IPS DF 4.7 (cell line): ENCODE measurements around the gene TNS3.
"Not testable (repeated sequence)": the region's sequence is repeated elsewhere in the genome, so short reads cannot be mapped to it uniquely, and the experiment has no call there.

Experiments used
- DNase-seq: peaks from one replicate; pipeline ENCODE4 v3.0.0-alpha.2; 2013; ENCODE audit warnings: low spot score; ENCODE audit errors: extremely low read depth

TNS3 gene

GRCh38 chr7:47543056-47543455 lies 38.9 kb downstream of the TNS3 start:
- DNase-seq = no peak

- DNase-seq = no peak
These were observed 39.9 kb downstream of the TNS3 start for GRCh38 chr7:47542051-47542450.

DNA sequence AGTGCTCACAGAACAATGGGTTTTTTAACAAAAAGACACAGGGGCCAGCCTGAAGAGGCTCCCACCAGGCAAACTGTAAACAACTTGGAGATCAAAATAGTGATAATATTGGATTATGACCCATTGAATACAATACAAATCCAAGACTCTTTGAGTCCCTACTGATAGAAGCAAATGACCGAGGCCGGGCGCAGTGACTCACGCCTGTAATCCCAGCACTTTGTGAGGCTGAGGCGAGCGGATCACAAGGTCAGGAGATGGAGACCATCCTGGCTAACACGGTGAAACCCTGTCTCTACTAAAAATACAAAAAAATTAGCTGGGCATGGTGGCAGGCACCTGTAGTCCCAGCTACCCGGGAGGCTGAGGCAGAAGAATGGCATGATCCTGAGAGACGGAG lies 40.4 kb downstream of the TNS3 start:
- not testable (repeated sequence) for DNase-seq

- no peak for DNase-seq
These were observed 41.2 kb downstream of the TNS3 start for GRCh38 chr7:47540387-47541350.

GRCh38 chr7:47540053-47540386 lies 41.9 kb downstream of the TNS3 start:
- no peak for DNase-seq

DNA sequence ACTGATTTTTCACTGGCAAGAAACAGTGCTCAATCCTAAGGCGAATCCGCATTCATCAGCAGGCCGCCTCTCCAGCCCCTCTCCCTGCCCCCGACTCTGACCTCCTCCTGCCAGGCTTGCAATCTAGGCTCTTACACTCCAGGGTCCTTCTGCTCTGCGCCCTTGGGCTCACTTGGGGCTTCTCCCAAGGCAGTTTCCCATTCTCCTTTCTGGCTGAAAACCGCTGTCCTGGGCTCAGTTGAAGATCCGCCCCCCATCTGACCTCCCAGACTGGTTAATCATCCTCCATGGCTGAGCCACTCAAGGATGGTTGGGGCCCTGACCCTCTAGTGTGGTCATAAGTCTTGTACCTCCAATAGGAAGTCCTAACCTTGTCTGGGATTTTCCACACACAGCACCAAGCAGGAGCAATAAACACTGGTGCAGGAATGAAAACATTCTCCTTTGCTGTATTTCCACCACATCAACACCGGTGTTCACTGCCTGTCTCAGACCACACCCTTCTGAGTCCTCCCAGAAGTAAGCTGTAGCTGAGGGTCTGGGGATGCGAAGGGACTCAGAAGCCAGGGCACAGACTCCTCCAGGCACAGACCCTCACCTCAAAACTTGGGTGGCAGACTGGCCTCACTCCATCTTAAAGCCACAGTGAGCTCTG lies 42.4 kb downstream of the TNS3 start:
- DNase-seq = no peak

- DNase-seq = no peak
These were observed 43.0 kb downstream of the TNS3 start for GRCh38 chr7:47538846-47539311.

DNA sequence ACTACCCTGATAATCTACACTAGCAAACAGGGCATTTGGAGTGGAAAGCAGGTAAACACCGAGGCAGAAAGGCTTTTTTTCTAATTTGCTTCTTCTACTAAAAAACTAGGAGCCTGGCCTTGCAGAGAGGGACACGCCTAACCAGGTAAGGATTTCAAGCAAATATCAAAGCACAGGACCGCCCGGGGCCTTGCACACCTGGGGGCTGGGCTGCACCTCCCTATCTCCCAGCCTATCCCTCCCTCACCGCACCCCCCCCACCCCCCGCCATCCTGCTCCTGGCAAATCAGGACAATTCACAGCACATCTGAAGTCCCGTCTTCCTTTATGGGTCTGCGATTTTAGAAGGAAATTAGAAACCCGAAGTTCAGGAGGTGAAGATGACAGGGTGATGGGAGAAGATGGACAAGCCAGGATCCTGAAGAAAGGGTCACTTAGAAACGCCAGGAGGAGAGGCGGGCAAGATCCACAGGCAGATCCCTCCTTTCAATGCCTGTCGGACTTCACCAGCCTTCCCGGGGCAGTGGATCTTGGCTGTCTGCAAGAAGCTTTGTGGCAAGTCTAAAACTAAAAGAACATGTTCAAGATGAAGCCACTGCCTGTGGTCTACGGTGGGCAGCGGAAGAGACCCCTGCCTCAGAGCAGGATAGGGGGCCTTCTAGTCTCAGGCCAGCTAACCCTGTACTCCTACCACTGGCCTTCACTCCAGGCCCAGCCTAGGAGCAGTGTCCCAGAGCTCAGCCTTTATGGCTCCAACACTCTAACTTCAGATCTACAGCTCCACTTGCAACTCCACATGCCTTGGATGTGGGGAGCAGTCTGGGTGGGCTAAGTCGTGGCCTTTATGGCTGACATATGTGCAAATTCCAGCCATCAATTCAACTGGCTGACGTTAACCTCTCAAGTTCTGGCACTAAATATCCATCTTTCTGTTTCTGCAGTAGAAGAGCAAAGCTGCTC lies 43.9 kb downstream of the TNS3 start:
- no peak for DNase-seq

DNA sequence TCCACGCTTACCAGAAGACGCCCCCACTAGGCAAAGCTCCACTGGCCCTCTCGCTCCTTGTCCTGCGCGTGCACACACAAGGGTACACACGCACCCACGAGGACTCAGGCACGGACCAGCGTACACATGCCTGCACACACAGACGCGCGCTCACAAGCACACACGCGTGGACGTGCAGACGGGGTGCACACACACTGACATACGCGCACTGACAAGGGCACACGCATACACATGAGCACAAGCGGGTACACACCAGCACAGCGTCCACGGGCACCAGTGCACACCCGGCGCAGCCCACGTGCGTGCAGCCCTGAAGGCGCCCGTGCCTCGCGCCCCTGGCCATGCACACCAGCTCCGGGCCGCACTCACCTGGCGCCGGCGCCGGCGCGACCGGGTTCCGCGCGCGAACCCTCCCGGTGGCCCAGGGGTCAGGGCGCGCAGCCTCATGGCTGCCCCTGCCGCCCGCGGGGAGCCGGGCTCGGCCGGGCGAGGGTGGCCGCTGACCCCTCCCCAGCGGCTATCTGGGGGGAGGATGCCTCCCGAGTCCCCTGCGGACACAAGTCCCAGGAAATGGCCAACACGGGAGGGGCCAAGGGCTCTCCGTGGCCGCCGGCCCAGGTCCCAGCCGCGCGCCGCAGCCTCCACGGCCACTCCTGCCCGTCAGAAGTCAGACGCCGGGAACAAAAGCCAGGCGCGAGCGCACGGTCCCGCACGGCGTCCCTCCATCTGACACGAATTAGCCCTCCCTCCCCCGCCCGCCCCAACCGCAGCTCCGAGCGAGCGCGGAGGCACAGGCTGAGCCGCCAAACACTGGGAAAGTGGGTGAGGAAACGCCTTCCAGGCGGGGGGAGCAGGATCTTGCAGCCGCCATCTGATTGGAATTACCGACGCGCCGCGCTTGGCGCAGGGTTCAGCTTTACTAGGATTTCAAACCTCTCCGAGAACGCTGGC lies 45.0 kb downstream of the TNS3 start:
- DNase-seq = no peak

DNA sequence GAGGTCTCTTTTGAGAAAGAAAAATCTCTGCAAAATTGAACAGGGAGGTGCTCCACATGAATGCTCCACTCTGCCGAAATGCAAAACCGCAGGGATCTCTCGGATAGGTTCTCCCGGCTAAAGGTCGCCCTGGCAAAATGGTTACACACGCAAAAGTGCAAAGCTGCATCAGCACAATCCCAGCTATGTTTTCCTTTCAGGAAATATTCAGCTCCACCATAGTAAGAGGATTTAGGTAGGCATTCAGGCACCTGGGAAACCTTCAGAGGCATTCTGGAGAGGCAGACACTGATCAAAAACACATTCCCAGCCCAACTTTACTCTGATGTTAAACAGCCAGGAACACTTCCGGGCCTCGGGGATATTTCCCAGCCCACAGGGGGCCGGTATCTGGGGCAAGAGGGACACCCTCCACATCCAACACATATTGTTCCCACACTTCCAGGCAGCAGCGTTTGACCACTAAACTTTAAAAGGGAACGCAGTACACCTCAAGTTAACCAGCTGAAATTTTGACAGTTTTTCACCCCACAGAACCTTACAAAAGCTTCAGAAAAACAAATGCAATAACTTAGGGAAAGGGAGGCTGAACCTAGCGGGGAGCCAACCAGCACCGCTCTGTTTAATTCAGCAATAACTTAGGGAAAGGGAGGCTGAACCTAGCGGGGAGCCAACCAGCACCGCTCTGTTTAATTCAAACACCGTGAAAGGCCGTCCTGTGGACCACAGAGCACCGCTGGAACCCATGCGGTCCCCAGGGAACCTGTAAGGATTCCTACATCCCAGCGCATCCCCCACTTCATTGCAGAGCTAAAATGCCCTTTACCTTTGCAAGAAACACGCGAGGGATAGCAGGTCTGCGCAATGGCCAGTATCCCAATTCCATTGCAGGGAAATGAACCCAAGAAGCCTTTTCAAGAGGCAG lies 45.9 kb downstream of the TNS3 start:
- no peak for DNase-seq

GRCh38 chr7:47535035-47535703 lies 46.7 kb downstream of the TNS3 start:
- no peak for DNase-seq

- DNase-seq = no peak
These were observed 47.4 kb downstream of the TNS3 start for GRCh38 chr7:47534322-47535034.

- no peak for DNase-seq
These were observed 50.1 kb downstream of the TNS3 start for GRCh38 chr7:47531584-47532492.

GRCh38 chr7:47529826-47530555 lies 51.9 kb downstream of the TNS3 start:
- DNase-seq = no peak

GRCh38 chr7:47529405-47529804 lies 52.5 kb downstream of the TNS3 start:
- DNase-seq = no peak

DNA sequence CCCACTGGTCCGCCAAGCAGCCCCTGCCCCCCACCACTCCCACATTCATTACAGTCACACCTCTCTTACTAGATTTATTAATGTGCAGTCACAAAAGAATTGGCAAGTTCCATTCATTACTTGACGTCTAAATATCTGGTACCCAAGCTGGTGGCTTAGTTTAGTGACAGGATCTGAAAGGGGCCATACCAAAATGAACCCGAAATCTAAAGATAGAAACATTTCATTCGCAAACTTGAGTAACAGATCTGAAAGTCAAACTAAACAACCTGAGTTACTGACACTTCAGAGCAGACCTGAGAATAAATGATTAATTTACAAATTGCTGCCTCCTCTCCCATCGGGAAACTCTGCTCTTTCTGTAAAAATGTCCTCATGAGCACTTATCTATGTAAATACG lies 53.4 kb downstream of the TNS3 start:
- no peak for DNase-seq
